Measurements from ENCODE around the gene GANC. TPM values are rescaled to one million over a fixed set of nuclear protein-coding genes. Genes with fewer than 3 reads are reported as not detected.

GANC gene
- total and polyA plus RNA-seq, 2 experiments from 2014 or later = 21.0 to 22.2 TPM

DNA sequence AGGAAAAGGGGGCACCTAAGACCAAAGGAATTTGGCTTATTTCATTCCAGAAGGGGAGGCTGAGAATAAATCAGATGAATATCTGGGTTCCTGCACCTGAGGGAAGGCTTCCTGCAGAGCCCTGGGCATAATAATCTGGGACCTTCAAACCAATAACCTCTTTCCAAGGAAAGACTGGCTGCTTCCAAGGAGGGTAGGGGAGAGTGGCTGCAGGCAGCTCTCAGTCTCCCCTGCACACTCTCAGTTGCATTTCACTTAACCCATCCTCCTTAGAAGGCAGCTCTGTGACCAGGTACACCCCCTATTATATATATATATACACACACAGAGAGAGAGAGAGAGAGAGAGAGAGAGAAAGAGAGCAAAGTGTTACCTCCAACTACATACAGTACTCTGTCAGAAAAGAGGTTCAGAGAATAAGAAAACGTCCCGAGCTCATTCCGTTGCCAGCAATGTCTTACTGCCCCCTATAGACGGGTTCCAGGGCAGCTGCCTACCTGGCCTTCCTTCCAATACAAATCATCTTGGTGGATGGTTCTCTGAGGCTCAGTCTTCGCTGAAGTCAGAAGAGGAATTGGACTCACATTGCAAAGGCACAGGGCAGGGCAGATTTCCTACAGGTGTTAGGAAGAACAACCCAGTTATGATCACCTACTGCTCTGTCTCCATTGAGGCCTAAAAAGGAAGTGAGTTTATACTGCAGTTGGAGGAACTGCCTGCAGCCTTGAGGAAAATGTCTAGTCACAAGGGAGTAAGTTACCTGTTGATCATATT lies 112.4 kb downstream of the GANC start:
- Histone ChIP-seq H3K27ac (peak overlapping the region; percentile 74), H3K27me3 (no peaks in the 10 kb centered on the region), H3K36me3 (peaks cover 7% of the 10 kb centered on the region), H3K4me3 (no peak overlapping the region), H3K4me1 (ENCODE audit: low read depth) (peaks cover 26% of the 10 kb centered on the region), H3K9me3 (ENCODE audit: low read depth) (no peaks in the 10 kb centered on the region)
- TF ChIP-seq, protein P1, sequence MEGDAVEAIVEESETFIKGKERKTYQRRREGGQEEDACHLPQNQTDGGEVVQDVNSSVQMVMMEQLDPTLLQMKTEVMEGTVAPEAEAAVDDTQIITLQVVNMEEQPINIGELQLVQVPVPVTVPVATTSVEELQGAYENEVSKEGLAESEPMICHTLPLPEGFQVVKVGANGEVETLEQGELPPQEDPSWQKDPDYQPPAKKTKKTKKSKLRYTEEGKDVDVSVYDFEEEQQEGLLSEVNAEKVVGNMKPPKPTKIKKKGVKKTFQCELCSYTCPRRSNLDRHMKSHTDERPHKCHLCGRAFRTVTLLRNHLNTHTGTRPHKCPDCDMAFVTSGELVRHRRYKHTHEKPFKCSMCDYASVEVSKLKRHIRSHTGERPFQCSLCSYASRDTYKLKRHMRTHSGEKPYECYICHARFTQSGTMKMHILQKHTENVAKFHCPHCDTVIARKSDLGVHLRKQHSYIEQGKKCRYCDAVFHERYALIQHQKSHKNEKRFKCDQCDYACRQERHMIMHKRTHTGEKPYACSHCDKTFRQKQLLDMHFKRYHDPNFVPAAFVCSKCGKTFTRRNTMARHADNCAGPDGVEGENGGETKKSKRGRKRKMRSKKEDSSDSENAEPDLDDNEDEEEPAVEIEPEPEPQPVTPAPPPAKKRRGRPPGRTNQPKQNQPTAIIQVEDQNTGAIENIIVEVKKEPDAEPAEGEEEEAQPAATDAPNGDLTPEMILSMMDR (IDR thresholded peaks at IDR 0.05; ENCODE audit: low read depth, low read length) = peak; percentile 87
- DNase-seq (ENCODE audit: low read depth in 1 of 2, low spot score in 1 of 2) = peak; percentile 76 to 81

DNA sequence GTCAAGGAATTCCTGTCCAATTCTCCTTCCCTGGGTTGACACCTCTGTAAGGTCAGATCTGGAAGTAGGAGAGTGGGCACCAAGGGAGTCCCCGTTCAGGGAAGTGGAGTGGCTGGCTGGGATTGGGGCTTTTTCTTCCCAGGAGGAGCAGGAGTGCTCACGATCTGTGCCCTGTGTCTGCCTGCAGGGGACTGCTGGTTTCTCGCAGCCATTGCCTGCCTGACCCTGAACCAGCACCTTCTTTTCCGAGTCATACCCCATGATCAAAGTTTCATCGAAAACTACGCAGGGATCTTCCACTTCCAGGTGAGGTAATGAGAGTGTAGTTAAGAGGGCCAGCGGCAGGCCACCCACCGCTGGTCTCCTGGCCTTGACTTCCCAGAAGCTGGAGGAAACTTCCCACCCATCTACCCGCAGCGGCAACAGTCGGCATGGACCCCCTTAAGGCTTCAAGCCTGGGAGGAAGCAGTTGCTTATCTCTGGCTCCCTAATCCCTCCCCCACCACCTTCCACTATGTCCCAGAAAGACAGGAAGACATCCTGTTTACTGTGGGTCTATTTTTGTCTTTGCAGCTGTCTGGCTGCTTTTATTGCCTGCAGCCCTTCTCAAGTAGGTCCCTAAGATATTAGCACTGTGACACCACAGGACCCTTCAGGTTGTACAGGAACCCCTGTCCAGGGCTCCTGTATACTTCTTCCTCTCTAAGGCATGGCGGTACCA lies 113.1 kb downstream of the GANC start:
- peak in 1 of 2 donors; percentile 13 for DNase-seq (ENCODE audit: low read depth in 1 of 2, low spot score in 1 of 2)
- Histone ChIP-seq H3K27me3 (no peaks in the 10 kb centered on the region), H3K36me3 (peaks cover 7% of the 10 kb centered on the region), H3K9me3 (ENCODE audit: low read depth) (no peaks in the 10 kb centered on the region), H3K4me1 (ENCODE audit: low read depth) (peaks cover 26% of the 10 kb centered on the region), H3K27ac (peak overlapping the region; percentile 74), H3K4me3 (no peak overlapping the region)
- TF ChIP-seq, protein P1 (IDR thresholded peaks at IDR 0.05; ENCODE audit: low read depth, low read length) = no peak

DNA sequence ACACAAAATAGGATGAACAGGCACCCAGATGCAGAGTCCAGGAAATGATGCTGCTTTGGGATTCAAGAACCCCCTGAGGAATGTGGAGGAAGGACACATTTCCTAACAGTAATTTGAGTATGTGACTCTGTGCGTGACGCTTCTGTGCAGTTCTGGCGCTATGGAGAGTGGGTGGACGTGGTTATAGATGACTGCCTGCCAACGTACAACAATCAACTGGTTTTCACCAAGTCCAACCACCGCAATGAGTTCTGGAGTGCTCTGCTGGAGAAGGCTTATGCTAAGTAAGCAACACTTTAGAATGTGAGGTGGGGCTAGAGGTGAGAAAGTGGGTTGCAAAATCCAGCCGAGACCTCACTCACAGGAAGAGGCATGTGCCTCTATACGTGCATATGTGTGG lies 114.6 kb downstream of the GANC start:
- H3K36me3 ChIP-seq = peaks cover 7% of the 10 kb centered on the region
- peak in 1 of 2 donors; percentile 20 for DNase-seq (ENCODE audit: low read depth in 1 of 2, low spot score in 1 of 2)
- no peaks in the 10 kb centered on the region for H3K27me3 ChIP-seq
- no peaks in the 10 kb centered on the region for H3K9me3 ChIP-seq (ENCODE audit: low read depth)
- peak overlapping the region; percentile 74 for H3K27ac ChIP-seq
- peaks cover 26% of the 10 kb centered on the region for H3K4me1 ChIP-seq (ENCODE audit: low read depth)
- TF ChIP-seq, protein P1 (IDR thresholded peaks at IDR 0.05; ENCODE audit: low read depth, low read length) = no peak
- no peak overlapping the region for H3K4me3 ChIP-seq

DNA sequence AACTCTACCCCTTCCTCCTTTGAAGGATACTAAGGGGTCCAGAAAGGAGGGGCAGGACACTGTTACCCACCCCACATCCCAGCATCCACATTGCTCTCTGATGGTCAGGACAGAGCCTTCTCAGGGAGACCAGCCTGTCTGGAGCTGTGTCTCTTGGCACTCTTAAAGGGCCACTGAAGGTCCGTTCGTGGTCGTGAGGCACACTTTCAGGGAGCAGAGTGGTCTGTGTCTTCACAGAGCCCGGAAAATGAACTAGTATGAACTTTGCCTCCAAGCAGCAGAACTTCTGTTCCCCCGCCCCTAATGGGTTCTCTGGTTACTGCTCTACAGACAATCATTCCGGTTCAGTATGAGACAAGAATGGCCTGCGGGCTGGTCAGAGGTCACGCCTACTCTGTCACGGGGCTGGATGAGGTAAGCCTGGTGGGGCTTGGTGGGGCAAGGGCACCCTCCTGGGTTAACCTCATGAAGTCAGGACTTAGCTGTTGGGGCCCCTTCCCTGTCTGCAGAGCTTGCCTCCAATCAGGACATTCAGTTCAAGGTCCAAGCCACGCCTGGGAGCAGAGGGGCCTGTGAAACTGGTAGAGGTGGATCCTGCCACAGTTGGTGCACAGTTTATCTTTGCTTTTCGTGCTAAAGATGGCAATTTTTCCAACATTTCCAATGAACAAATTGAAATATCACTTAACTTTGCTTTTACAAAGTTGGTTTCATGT lies 119.5 kb downstream of the GANC start:
- no peak for DNase-seq (ENCODE audit: low read depth in 1 of 2, low spot score in 1 of 2)
- Histone ChIP-seq H3K27me3 (no peaks in the 10 kb centered on the region), H3K36me3 (peaks cover 7% of the 10 kb centered on the region), H3K4me3 (no peak overlapping the region), H3K9me3 (ENCODE audit: low read depth) (no peaks in the 10 kb centered on the region), H3K4me1 (ENCODE audit: low read depth) (no peaks in the 10 kb centered on the region), H3K27ac (no peak overlapping the region)
- TF ChIP-seq, protein P1 (IDR thresholded peaks at IDR 0.05; ENCODE audit: low read depth, low read length) = no peak

DNA sequence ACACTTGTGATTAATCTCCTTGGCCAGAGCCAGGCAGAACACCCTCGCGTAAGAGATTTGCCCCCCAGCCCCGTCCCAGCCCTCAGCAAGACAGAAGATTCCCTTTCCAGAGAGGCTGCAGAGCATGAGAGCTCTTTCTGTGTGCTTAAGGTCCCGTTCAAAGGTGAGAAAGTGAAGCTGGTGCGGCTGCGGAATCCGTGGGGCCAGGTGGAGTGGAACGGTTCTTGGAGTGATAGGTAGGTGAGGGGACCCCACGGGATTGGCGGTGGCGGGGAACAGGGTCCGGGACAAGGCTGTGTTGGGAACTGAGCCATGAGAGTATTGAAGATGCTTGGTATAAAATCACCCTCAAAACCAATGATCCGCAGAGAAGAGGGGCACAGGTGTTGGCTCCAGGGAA lies 121.1 kb downstream of the GANC start:
- H3K4me1 ChIP-seq (ENCODE audit: low read depth) = no peaks in the 10 kb centered on the region
- H3K27ac ChIP-seq = no peak overlapping the region
- TF ChIP-seq, protein P1 (IDR thresholded peaks at IDR 0.05; ENCODE audit: low read depth, low read length) = no peak
- H3K36me3 ChIP-seq = peaks cover 7% of the 10 kb centered on the region
- H3K4me3 ChIP-seq = no peak overlapping the region
- no peak for DNase-seq (ENCODE audit: low read depth in 1 of 2, low spot score in 1 of 2)
- no peaks in the 10 kb centered on the region for H3K27me3 ChIP-seq
- no peaks in the 10 kb centered on the region for H3K9me3 ChIP-seq (ENCODE audit: low read depth)

All from cardiac muscle cell (in vitro differentiated cells and primary cell).